ENCODE results near the gene CSNK2A3. TPM values are rescaled to one million over a fixed set of nuclear protein-coding genes. Genes with fewer than 3 reads are reported as not detected.

Gene CSNK2A3
- total RNA-seq, 1 experiment from 2014 or later = 1.7 TPM

DNA sequence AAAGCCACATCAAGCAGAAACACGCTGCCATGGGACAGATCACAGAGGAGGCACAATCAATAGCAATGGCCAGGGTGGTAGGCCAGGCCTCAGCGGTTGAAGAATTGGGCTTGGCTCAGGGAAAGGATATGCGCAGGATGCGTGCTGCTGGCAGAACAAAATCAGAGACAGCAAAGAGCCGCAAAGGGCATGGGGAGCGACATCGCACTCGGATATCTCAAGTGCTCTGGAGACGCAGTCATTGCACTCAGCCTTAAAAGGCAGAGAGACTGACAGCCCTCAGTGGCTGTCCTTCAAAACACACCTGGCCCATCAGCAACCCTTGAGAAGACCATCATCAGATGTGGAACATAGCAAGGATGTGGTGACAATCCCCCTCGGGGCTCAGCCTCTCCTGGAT, 50.5 kb downstream of the CSNK2A3 start:
- no peak overlapping the region for H3K27ac ChIP-seq (ENCODE audit: insufficient read length, low read depth, low read length)
- no CpG with 5 or more reads among the region's 10 CpGs for WGBS (ENCODE audit: extremely low coverage, insufficient read length, low lambda C conversion rate)
- no peak overlapping the region for H2BK12ac ChIP-seq (ENCODE audit: insufficient read length, low read depth, low read length)
- no peak overlapping the region for H3K14ac ChIP-seq (ENCODE audit: insufficient read depth, low read length)
- H3K56ac ChIP-seq (ENCODE audit: insufficient read length, low read depth, low read length) = no peak overlapping the region
- H3K23me2 ChIP-seq (ENCODE audit: insufficient read length, low read depth, low read length, poor library complexity, severe bottlenecking) = no peaks in the 10 kb centered on the region
- H3K4ac ChIP-seq (ENCODE audit: low read depth, low read length) = no peak overlapping the region
- H2AFZ ChIP-seq (ENCODE audit: low read length) = no peak overlapping the region
- no peak overlapping the region for H3K4me2 ChIP-seq (ENCODE audit: insufficient read depth, insufficient read length, low read length)
- H3K18ac ChIP-seq (ENCODE audit: insufficient read length, low read depth, low read length) = no peak overlapping the region
- no peaks in the 10 kb centered on the region for H3K4me1 Mint-ChIP-seq
- H2BK5ac ChIP-seq (ENCODE audit: insufficient read length, low read length) = no peak overlapping the region
- TF ChIP-seq, protein P1, sequence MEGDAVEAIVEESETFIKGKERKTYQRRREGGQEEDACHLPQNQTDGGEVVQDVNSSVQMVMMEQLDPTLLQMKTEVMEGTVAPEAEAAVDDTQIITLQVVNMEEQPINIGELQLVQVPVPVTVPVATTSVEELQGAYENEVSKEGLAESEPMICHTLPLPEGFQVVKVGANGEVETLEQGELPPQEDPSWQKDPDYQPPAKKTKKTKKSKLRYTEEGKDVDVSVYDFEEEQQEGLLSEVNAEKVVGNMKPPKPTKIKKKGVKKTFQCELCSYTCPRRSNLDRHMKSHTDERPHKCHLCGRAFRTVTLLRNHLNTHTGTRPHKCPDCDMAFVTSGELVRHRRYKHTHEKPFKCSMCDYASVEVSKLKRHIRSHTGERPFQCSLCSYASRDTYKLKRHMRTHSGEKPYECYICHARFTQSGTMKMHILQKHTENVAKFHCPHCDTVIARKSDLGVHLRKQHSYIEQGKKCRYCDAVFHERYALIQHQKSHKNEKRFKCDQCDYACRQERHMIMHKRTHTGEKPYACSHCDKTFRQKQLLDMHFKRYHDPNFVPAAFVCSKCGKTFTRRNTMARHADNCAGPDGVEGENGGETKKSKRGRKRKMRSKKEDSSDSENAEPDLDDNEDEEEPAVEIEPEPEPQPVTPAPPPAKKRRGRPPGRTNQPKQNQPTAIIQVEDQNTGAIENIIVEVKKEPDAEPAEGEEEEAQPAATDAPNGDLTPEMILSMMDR (conservative IDR thresholded peaks at IDR 0.05) = no peak
- H3K23ac ChIP-seq (ENCODE audit: insufficient read length, low read depth, low read length) = no peak overlapping the region
- H3K36me3 Mint-ChIP-seq (ENCODE audit: insufficient read depth in 1 of 3, low read depth in 3 of 3) = no peaks in the 10 kb centered on the region
- H3K9me3 ChIP-seq (ENCODE audit: control insufficient read depth, low read depth, low read length) = no peaks in the 10 kb centered on the region
- H4K20me1 ChIP-seq (ENCODE audit: control insufficient read depth, insufficient read depth, insufficient read length) = no peaks in the 10 kb centered on the region
- DNase-seq = no peak
- H3K79me1 ChIP-seq (ENCODE audit: insufficient read depth, low read depth, low read length, poor library complexity, severe bottlenecking) = no peaks in the 10 kb centered on the region
- peaks cover under 1% of the 10 kb centered on the region for H3K27me3 Mint-ChIP-seq (ENCODE audit: low read depth)
- no peak overlapping the region for H4K8ac ChIP-seq (replicated peaks; ENCODE audit: insufficient read length, low read depth, low read length)
- H2BK15ac ChIP-seq (ENCODE audit: low read depth, low read length) = no peak overlapping the region
- no peak overlapping the region for H3K4me3 Mint-ChIP-seq
- no peak overlapping the region for H3K9ac ChIP-seq (ENCODE audit: extremely low read depth, insufficient read length, low read length)
- no peak overlapping the region for H2BK20ac ChIP-seq (ENCODE audit: low read depth, low read length, poor library complexity, severe bottlenecking)
- H4K5ac ChIP-seq (ENCODE audit: insufficient read length, low read depth, low read length) = no peak overlapping the region
- no peaks in the 10 kb centered on the region for H3K27me3 ChIP-seq (ENCODE audit: insufficient read depth, low read length)
- H3K79me2 ChIP-seq (ENCODE audit: insufficient read depth, low read length) = no peaks in the 10 kb centered on the region
- no peaks in the 10 kb centered on the region for H3K9me3 Mint-ChIP-seq
- H2BK120ac ChIP-seq (ENCODE audit: low read depth, low read length, poor library complexity, severe bottlenecking) = no peak overlapping the region
- H3T11ph ChIP-seq (ENCODE audit: low read length) = no peak overlapping the region
- no peak overlapping the region for H3K27ac Mint-ChIP-seq
- no peak overlapping the region for H4K91ac ChIP-seq (ENCODE audit: insufficient read length, low read depth, low read length)
- H2AK5ac ChIP-seq (ENCODE audit: insufficient read length, low read length) = no peak overlapping the region
- no peaks in the 10 kb centered on the region for H3K4me1 ChIP-seq (ENCODE audit: insufficient read depth, low read length)

Measured in H9 (cell line).